Measurements from ENCODE around the gene TXNDC12. TPM values are rescaled to one million over a fixed set of nuclear protein-coding genes. Genes with fewer than 3 reads are reported as not detected.
"Not testable (repeated sequence)": the region's sequence is repeated elsewhere in the genome, so short reads cannot be mapped to it uniquely, and the experiment has no call there.

The TXNDC12 gene
- total RNA-seq, 3 donors from 2014 or later (not counting 1 experiment from before 2014, with no cell fraction given), result 35.0 to 39.4 (median 38.7) TPM

DNA sequence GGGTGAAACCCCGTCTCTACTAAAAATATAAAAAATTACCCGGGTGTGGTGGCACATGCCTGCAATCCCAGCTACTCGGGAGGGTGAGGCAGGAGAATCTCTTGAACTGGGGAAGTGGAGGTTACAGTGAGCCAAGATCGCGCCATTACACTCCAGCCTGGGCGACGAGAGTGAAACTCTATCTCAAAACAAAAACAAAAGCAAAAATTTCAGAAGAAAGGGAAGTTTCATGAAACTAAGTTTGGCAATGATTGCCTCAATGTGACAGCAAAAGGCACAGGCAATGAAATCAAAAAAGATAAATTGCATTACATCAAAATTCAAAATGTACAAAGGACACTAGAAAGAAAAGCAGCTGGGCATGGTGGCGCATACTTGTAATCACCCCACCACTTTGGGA is 41.2 kb upstream of the TXNDC12 start:
- Mint-ChIP-seq H3K9me3 (no peaks in the 10 kb centered on the region), H3K4me3 (no peak overlapping the region), H3K4me1 (no peaks in the 10 kb centered on the region), H3K36me3 (no peaks in the 10 kb centered on the region), H3K27ac (no peak overlapping the region), H3K27me3 (ENCODE audit: low read depth in 2 of 2) (no peaks in the 10 kb centered on the region)
- Histone ChIP-seq H3K27me3 (ENCODE audit: control insufficient read depth, insufficient read depth, low read length) (no peaks in the 10 kb centered on the region), H3K27ac (ENCODE audit: low read length) (no peak overlapping the region), H3K36me3 (ENCODE audit: control insufficient read depth, insufficient read depth, low read length) (no peaks in the 10 kb centered on the region), H3K9me3 (ENCODE audit: control insufficient read depth, insufficient read depth, low read length) (no peaks in the 10 kb centered on the region), H3K4me1 (ENCODE audit: control insufficient read depth, insufficient read depth, low read length) (no peaks in the 10 kb centered on the region), H3K4me3 (ENCODE audit: low read length) (no peak overlapping the region)
- 76% methylated on average over 5 of the region's 8 CpGs for WGBS (ENCODE audit: insufficient coverage)
- no peak for TF ChIP-seq CTCF (IDR thresholded peaks at IDR 0.05)
- ATAC-seq (no peak), DNase-seq (no peak)
- intact Hi-C loops (cut with micrococcal nuclease), result no loop called here

DNA sequence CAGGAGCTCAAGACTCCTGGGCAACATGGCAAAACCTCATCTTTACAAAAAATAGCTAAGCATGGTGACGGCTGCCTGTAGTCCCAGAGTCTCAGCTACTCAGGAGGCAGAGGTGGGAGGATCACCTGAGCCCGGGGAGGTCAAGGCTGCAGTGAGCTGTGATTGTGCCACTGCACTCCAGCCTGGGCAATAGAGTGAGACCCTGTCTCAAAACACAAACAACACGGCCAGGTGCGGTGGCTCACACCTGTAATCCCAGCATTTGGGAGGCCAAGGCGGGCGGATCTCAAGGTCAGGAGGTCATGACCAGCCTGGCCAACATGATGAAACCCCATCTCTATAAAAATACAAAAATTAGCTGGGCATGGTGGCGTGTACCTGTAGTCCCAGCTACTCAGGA is 39.3 kb upstream of the TXNDC12 start:
- H3K36me3 Mint-ChIP-seq; H3K4me1 Mint-ChIP-seq; H3K27ac ChIP-seq (ENCODE audit: low read length); H3K9me3 ChIP-seq (ENCODE audit: control insufficient read depth, insufficient read depth, low read length); H3K4me3 Mint-ChIP-seq; ATAC-seq; H3K4me3 ChIP-seq (ENCODE audit: low read length); H3K27me3 ChIP-seq (ENCODE audit: control insufficient read depth, insufficient read depth, low read length); intact Hi-C loops (cut with micrococcal nuclease); H3K27me3 Mint-ChIP-seq (ENCODE audit: low read depth in 2 of 2); H3K36me3 ChIP-seq (ENCODE audit: control insufficient read depth, insufficient read depth, low read length); H3K9me3 Mint-ChIP-seq; DNase-seq; H3K27ac Mint-ChIP-seq; H3K4me1 ChIP-seq (ENCODE audit: control insufficient read depth, insufficient read depth, low read length): not testable (repeated sequence)
- WGBS (ENCODE audit: insufficient coverage), result 91% methylated on average over 7 of the region's 7 CpGs

DNA sequence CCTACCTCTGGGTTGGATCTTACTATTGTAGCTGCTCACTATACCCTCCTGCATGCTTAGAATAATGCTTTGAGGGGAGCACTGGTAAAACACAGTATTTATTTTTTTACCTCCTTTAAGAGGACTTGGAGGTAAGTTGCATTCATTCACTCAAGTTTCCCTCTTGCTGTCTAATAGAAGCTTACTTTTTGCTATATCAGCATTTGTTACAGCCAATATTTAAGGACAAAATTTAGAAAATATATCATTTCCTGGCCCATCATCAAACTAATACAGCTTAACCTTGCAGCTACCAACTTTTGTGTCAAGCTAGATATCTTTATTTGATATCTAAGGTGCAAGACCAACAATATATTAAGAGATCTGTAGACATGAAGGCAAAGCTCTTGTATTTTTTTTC is 32.9 kb upstream of the TXNDC12 start:
- H3K9me3 ChIP-seq (ENCODE audit: control insufficient read depth, insufficient read depth, low read length); H3K27me3 Mint-ChIP-seq (ENCODE audit: low read depth in 2 of 2); H3K4me1 Mint-ChIP-seq; ATAC-seq; H3K9me3 Mint-ChIP-seq; H3K27ac Mint-ChIP-seq; H3K27ac ChIP-seq (ENCODE audit: low read length); intact Hi-C loops (cut with micrococcal nuclease); DNase-seq; H3K27me3 ChIP-seq (ENCODE audit: control insufficient read depth, insufficient read depth, low read length); H3K4me3 ChIP-seq (ENCODE audit: low read length); H3K4me1 ChIP-seq (ENCODE audit: control insufficient read depth, insufficient read depth, low read length); H3K4me3 Mint-ChIP-seq: not testable (repeated sequence)
- H3K36me3 ChIP-seq (ENCODE audit: control insufficient read depth, insufficient read depth, low read length), result peaks cover 22% of the 10 kb centered on the region
- H3K36me3 Mint-ChIP-seq, result peaks cover 18% of the 10 kb centered on the region

GRCh38 chr1:52080014-52080415 is 25.0 kb upstream of the TXNDC12 start:
- no peak overlapping the region for H3K27ac ChIP-seq (ENCODE audit: low read length)

DNA sequence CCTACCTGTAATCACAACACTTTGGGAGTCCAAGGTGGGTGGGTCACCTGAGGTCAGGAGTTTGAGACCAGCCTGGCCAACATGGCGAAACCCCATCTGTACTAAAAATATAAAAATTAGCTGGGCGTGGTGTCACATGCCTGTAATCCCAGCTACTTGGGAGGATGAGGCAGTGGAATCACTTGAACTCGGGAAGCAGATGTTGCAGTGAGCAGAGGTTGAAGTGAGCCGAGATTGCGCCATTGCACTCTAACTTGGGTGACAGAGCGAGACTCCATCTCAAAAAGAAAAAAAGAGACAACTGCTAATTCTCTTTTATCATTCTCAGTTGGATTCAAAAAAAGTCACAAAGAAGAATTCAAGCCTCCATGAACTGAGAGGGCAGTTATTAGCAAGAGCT is 22.3 kb upstream of the TXNDC12 start:
- intact Hi-C loops (cut with micrococcal nuclease); H3K9me3 ChIP-seq (ENCODE audit: control insufficient read depth, insufficient read depth, low read length): not testable (repeated sequence)
- WGBS (ENCODE audit: insufficient coverage), result 99% methylated on average over 6 of the region's 6 CpGs

More at GRCh38 chr1:52080014-52080415, 25.0 kb upstream of the TXNDC12 start:
- TF ChIP-seq CTCF (IDR thresholded peaks at IDR 0.05), result no peak
- ATAC-seq, result no peak
- intact Hi-C loops (cut with micrococcal nuclease), result no loop called here
- Mint-ChIP-seq H3K36me3 (no peaks in the 10 kb centered on the region), H3K9me3 (no peaks in the 10 kb centered on the region), H3K27me3 (ENCODE audit: low read depth in 2 of 2) (no peaks in the 10 kb centered on the region), H3K4me1 (peaks cover 6 to 7% of the 10 kb centered on the region in 2 donors), H3K27ac (no peak overlapping the region), H3K4me3 (no peak overlapping the region)
- Histone ChIP-seq H3K36me3 (ENCODE audit: control insufficient read depth, insufficient read depth, low read length) (peaks cover 15% of the 10 kb centered on the region), H3K27me3 (ENCODE audit: control insufficient read depth, insufficient read depth, low read length) (no peaks in the 10 kb centered on the region), H3K4me3 (ENCODE audit: low read length) (no peak overlapping the region), H3K9me3 (ENCODE audit: control insufficient read depth, insufficient read depth, low read length) (no peaks in the 10 kb centered on the region), H3K4me1 (ENCODE audit: control insufficient read depth, insufficient read depth, low read length) (no peaks in the 10 kb centered on the region)
- no peak for DNase-seq
- 89% methylated on average over 3 of the region's 3 CpGs for WGBS (ENCODE audit: insufficient coverage)

More for the DNA sequence above, 22.3 kb upstream of the TXNDC12 start:
- not testable (repeated sequence) for H3K27ac ChIP-seq (ENCODE audit: low read length); H3K4me3 ChIP-seq (ENCODE audit: low read length); H3K27me3 Mint-ChIP-seq (ENCODE audit: low read depth in 2 of 2); H3K4me3 Mint-ChIP-seq; H3K36me3 Mint-ChIP-seq; H3K27ac Mint-ChIP-seq; H3K4me1 ChIP-seq (ENCODE audit: control insufficient read depth, insufficient read depth, low read length); H3K9me3 Mint-ChIP-seq; H3K27me3 ChIP-seq (ENCODE audit: control insufficient read depth, insufficient read depth, low read length); ATAC-seq; DNase-seq
- H3K4me1 Mint-ChIP-seq, result peaks cover 12% of the 10 kb centered on the region in 2 donors
- peaks cover 17% of the 10 kb centered on the region for H3K36me3 ChIP-seq (ENCODE audit: control insufficient read depth, insufficient read depth, low read length)
